GM04503 (cell line): Measurements from ENCODE around the gene EPN3.

Experiments used
- DNase-seq: peaks from one replicate; pipeline ENCODE4 v3.0.0-alpha.2; 2012; ENCODE audit warnings: low read depth

Gene EPN3

GRCh38 chr17:50511058-50511457 is 21.5 kb upstream of the EPN3 start:
- DNase-seq: no peak

- DNase-seq: no peak
Observed at GRCh38 chr17:50513495-50513894, 19.0 kb upstream of the EPN3 start.

- DNase-seq: no peak
Observed at GRCh38 chr17:50514388-50514787, 18.1 kb upstream of the EPN3 start.

- no peak for DNase-seq
Observed at GRCh38 chr17:50514936-50515702, 17.4 kb upstream of the EPN3 start.

GRCh38 chr17:50517011-50517410 is 15.5 kb upstream of the EPN3 start:
- DNase-seq: no peak

GRCh38 chr17:50517504-50518383 is 14.8 kb upstream of the EPN3 start:
- DNase-seq: no peak

- DNase-seq: no peak
Observed at GRCh38 chr17:50518384-50519023, 14.0 kb upstream of the EPN3 start.

- DNase-seq: no peak
Observed at GRCh38 chr17:50519141-50519834, 13.2 kb upstream of the EPN3 start.

GRCh38 chr17:50520483-50520882 is 12.1 kb upstream of the EPN3 start:
- no peak for DNase-seq

- DNase-seq: no peak
Observed at GRCh38 chr17:50521514-50521913, 11.0 kb upstream of the EPN3 start.

GRCh38 chr17:50522766-50523165 is 9.8 kb upstream of the EPN3 start:
- no peak for DNase-seq

GRCh38 chr17:50523208-50523607 is 9.3 kb upstream of the EPN3 start:
- DNase-seq: no peak

GRCh38 chr17:50524838-50525237 is 7.7 kb upstream of the EPN3 start:
- no peak for DNase-seq

GRCh38 chr17:50527155-50527762 is 5.3 kb upstream of the EPN3 start:
- DNase-seq: no peak

GRCh38 chr17:50527949-50528474 is 4.5 kb upstream of the EPN3 start:
- DNase-seq: no peak

- DNase-seq: no peak
Observed at GRCh38 chr17:50529849-50530248, 2.7 kb upstream of the EPN3 start.

- no peak for DNase-seq
Observed at GRCh38 chr17:50531428-50532025, 1.0 kb upstream of the EPN3 start.

- DNase-seq: no peak
Observed at GRCh38 chr17:50533185-50533584, 650 bp downstream of the EPN3 start.

GRCh38 chr17:50533720-50534148 is 1.2 kb downstream of the EPN3 start:
- DNase-seq: no peak

GRCh38 chr17:50534222-50534978 is 1.9 kb downstream of the EPN3 start:
- no peak for DNase-seq
